NK-92 treated with Interleukin-12 subunit alpha and Interleukin-12 subunit beta, amount 100 ng/mL, for 24 hours (cell line): ENCODE data around the gene ACLY.
"Not testable (repeated sequence)": the region's sequence is repeated elsewhere in the genome, so short reads cannot be mapped to it uniquely, and the experiment has no call there.

Experiments used
- DNase-seq: peaks from one replicate; lab custom pipeline; 2025; lab: John Stamatoyannopoulos, UW

Gene ACLY

GRCh38 chr17:41910701-41911391 is 7.9 kb downstream of the ACLY start:
- DNase-seq, result no peak

GRCh38 chr17:41909088-41909487 is 9.7 kb downstream of the ACLY start:
- DNase-seq, result no peak

GRCh38 chr17:41907633-41908539 is 10.9 kb downstream of the ACLY start:
- no peak for DNase-seq

GRCh38 chr17:41907185-41907556 is 11.6 kb downstream of the ACLY start:
- DNase-seq, result no peak

- no peak for DNase-seq
These were observed 12.1 kb downstream of the ACLY start for GRCh38 chr17:41906465-41907184.

GRCh38 chr17:41905172-41905571 is 13.6 kb downstream of the ACLY start:
- no peak for DNase-seq

GRCh38 chr17:41904242-41904841 is 14.4 kb downstream of the ACLY start:
- DNase-seq, result no peak

GRCh38 chr17:41901646-41902045 is 17.1 kb downstream of the ACLY start:
- no peak for DNase-seq

GRCh38 chr17:41896726-41897125 is 22.0 kb downstream of the ACLY start:
- no peak for DNase-seq

- DNase-seq, result no peak
These were observed 23.1 kb downstream of the ACLY start for GRCh38 chr17:41895617-41896016.

GRCh38 chr17:41894791-41895331 is 23.9 kb downstream of the ACLY start:
- no peak for DNase-seq

- no peak for DNase-seq
These were observed 25.4 kb downstream of the ACLY start for GRCh38 chr17:41893384-41893783.

GRCh38 chr17:41892021-41892376 is 26.8 kb downstream of the ACLY start:
- DNase-seq, result no peak

GRCh38 chr17:41891135-41892020 is 27.4 kb downstream of the ACLY start:
- no peak for DNase-seq

GRCh38 chr17:41888332-41888965 is 30.3 kb downstream of the ACLY start:
- no peak for DNase-seq

- no peak for DNase-seq
These were observed 33.0 kb downstream of the ACLY start for GRCh38 chr17:41885733-41886132.

GRCh38 chr17:41882756-41883155 is 36.0 kb downstream of the ACLY start:
- DNase-seq, result no peak

GRCh38 chr17:41880130-41880529 is 38.6 kb downstream of the ACLY start:
- no peak for DNase-seq

GRCh38 chr17:41874293-41874670 is 44.5 kb downstream of the ACLY start:
- not testable (repeated sequence) for DNase-seq

- no peak for DNase-seq
These were observed 45.0 kb downstream of the ACLY start for GRCh38 chr17:41873559-41874292.
